Osteoblast (primary cell): ENCODE measurements around the gene ZFAND3. TPM values are rescaled to one million over a fixed set of nuclear protein-coding genes. Genes with fewer than 3 reads are reported as not detected.

Experiments
- DNase-seq: peaks from one replicate; pipeline ENCODE4 v3.0.0; 2011; ENCODE audit warnings: low spot score, mixed read lengths; ENCODE audit not compliant: insufficient read length; ENCODE audit errors: missing footprints
- H2AFZ ChIP-seq: 2 replicates; pipeline ENCODE4 v1.6.0; 2011; ENCODE audit warnings: mild to moderate bottlenecking, low read length
- H3K27ac ChIP-seq: 2 replicates; pipeline ENCODE4 v1.5.1; 2011; ENCODE audit warnings: mild to moderate bottlenecking, low read depth, low read length, moderate library complexity
- H3K27me3 ChIP-seq: 2 replicates; pipeline ENCODE4 v1.6.0; 2012; ENCODE audit warnings: mild to moderate bottlenecking, control low read depth, inconsistent platforms, low read length, moderate library complexity; ENCODE audit not compliant: insufficient read depth
- H3K36me3 ChIP-seq: 2 replicates; pipeline ENCODE4 v1.5.1; 2011; ENCODE audit warnings: mild to moderate bottlenecking, low read length, control low read depth, moderate library complexity; ENCODE audit not compliant: insufficient read depth
- H3K4me1 ChIP-seq: 2 replicates; pipeline ENCODE4 v1.5.1; 2011; ENCODE audit warnings: mild to moderate bottlenecking, low read length, control low read depth, moderate library complexity; ENCODE audit not compliant: insufficient read depth
- H3K4me2 ChIP-seq: 2 replicates; pipeline ENCODE4 v1.6.0; 2011; ENCODE audit warnings: mild to moderate bottlenecking, low read length; ENCODE audit not compliant: insufficient read depth
- H3K4me3 ChIP-seq: fragments of 200-600 bp; sonication (generic); 3 replicates; pipeline ENCODE4 v1.5.1; 2012; ENCODE audit warnings: mild to moderate bottlenecking, low read length, inconsistent platforms; ENCODE audit not compliant: insufficient read depth
- H3K79me2 ChIP-seq: 2 replicates; pipeline ENCODE4 v1.6.0; 2012; ENCODE audit warnings: mild to moderate bottlenecking, low read length, control low read depth, inconsistent platforms; ENCODE audit not compliant: insufficient read depth
- H3K9me3 ChIP-seq: 2 replicates; pipeline ENCODE4 v1.5.1; 2011; ENCODE audit warnings: low read depth, low read length, control low read depth
- H4K20me1 ChIP-seq: 2 replicates; pipeline ENCODE4 v1.6.0; 2012; ENCODE audit warnings: mild to moderate bottlenecking, low read length, control low read depth; ENCODE audit not compliant: insufficient read depth
- total RNA-seq: library from RNA; depleted of rRNA; stranded (reverse); fragments of >200 nt; gene quantifications from 2 replicates; pipeline ENCODE4 v1.2.3, GENCODE V29; 2012
- TF ChIP-seq, protein P1 (sequence below): IDR thresholded peaks from 2 replicates; pipeline ENCODE4 v1.5.1; 2011; ENCODE audit warnings: mild to moderate bottlenecking, low read depth, low read length, moderate library complexity; ENCODE audit errors: extremely low read depth

Gene ZFAND3
- total RNA-seq, 1 donor, result 27.1 TPM

DNA sequence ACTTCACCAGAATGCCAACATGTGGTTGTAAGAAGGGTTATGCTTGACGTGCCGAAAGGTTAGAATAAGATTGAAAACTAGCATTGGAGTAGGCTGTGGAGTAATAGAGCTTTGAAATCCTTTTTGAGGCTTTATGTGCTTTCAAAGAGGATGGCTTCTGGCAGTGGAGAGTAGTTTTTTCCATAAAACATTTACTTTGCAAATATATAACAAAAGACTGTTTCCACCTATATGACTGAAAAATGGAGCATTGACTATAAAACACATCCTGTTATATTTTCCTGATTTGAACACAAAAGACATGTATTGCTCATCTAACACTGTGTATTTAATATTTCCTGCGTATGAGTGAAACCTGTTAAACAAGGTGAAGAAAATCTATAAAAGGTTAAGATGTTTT lies 38.8 kb downstream of the ZFAND3 start:
- DNase-seq, result no peak
- no peak overlapping the region for H3K27ac ChIP-seq
- H3K79me2 ChIP-seq, result peaks cover 90% of the 10 kb centered on the region
- no peaks in the 10 kb centered on the region for H3K36me3 ChIP-seq
- H3K4me3 ChIP-seq, result no peak overlapping the region
- H3K9me3 ChIP-seq, result no peaks in the 10 kb centered on the region
- H3K4me2 ChIP-seq, result no peak overlapping the region
- H4K20me1 ChIP-seq, result peaks cover 78% of the 10 kb centered on the region
- H2AFZ ChIP-seq, result no peak overlapping the region
- no peaks in the 10 kb centered on the region for H3K27me3 ChIP-seq
- peaks cover 16% of the 10 kb centered on the region for H3K4me1 ChIP-seq
- TF ChIP-seq, protein P1, sequence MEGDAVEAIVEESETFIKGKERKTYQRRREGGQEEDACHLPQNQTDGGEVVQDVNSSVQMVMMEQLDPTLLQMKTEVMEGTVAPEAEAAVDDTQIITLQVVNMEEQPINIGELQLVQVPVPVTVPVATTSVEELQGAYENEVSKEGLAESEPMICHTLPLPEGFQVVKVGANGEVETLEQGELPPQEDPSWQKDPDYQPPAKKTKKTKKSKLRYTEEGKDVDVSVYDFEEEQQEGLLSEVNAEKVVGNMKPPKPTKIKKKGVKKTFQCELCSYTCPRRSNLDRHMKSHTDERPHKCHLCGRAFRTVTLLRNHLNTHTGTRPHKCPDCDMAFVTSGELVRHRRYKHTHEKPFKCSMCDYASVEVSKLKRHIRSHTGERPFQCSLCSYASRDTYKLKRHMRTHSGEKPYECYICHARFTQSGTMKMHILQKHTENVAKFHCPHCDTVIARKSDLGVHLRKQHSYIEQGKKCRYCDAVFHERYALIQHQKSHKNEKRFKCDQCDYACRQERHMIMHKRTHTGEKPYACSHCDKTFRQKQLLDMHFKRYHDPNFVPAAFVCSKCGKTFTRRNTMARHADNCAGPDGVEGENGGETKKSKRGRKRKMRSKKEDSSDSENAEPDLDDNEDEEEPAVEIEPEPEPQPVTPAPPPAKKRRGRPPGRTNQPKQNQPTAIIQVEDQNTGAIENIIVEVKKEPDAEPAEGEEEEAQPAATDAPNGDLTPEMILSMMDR, result no peak

DNA sequence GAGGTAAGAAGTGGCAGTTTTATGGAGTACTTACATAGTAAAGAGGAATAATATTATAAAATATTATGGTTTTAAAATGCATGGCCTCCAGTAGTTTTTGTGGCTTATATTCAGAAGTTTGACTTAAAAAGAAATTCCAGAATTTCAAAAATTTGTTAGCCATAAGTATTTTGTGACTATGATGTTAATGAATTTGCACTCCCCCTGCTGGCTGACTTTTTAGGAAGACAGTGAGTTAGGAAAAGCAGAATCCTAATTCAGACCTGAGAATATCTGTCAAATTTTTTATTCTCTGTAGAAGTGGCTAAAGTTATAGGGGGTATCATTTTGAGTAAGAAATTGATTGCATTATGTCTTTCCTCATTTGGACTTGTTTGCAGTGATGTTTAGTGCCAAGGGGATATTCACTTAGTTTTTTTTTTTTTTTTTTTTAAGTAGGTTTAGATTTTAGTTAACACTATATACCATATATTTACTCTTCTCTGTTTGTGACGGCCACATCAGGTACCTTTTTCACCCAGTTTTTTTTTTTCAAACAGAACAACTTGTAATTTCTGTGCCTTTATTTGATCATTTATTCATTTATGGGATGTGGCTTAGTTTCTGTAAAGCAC lies 40.8 kb downstream of the ZFAND3 start:
- Histone ChIP-seq H3K4me2 (no peak overlapping the region), H3K36me3 (no peaks in the 10 kb centered on the region), H3K4me3 (no peak overlapping the region), H3K4me1 (peaks cover 16% of the 10 kb centered on the region), H3K27me3 (no peaks in the 10 kb centered on the region), H2AFZ (no peak overlapping the region), H4K20me1 (peaks cover 87% of the 10 kb centered on the region), H3K9me3 (no peaks in the 10 kb centered on the region), H3K27ac (no peak overlapping the region), H3K79me2 (peaks cover 92% of the 10 kb centered on the region)
- TF ChIP-seq, protein P1, result peak; percentile 62
- no peak for DNase-seq

DNA sequence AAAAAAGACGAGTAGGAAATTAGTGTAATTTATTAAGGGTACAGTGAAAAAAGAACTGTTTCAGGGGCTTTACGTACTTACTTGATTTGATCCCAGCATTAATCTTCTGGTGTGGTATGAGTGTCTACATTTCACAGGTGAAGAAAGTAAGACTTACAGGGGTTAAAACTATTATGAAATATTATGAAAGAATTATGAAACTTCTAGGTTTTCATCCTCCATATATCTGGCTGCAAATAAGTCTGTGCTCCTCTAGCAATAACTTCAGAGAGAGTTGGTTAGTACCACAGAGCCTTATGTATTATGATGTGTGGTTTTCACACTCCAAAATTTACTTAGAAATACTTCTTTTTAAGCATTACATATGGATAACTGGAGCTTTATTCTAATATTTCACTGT lies 41.9 kb downstream of the ZFAND3 start:
- DNase-seq, result no peak
- H3K27ac ChIP-seq, result no peak overlapping the region
- no peak overlapping the region for H2AFZ ChIP-seq
- no peaks in the 10 kb centered on the region for H3K9me3 ChIP-seq
- H3K79me2 ChIP-seq, result peaks cover 92% of the 10 kb centered on the region
- no peaks in the 10 kb centered on the region for H3K36me3 ChIP-seq
- H3K4me2 ChIP-seq, result no peak overlapping the region
- H4K20me1 ChIP-seq, result peaks cover 85% of the 10 kb centered on the region
- no peak overlapping the region for H3K4me3 ChIP-seq
- H3K4me1 ChIP-seq, result peaks cover 27% of the 10 kb centered on the region
- TF ChIP-seq, protein P1, result no peak
- H3K27me3 ChIP-seq, result no peaks in the 10 kb centered on the region

DNA sequence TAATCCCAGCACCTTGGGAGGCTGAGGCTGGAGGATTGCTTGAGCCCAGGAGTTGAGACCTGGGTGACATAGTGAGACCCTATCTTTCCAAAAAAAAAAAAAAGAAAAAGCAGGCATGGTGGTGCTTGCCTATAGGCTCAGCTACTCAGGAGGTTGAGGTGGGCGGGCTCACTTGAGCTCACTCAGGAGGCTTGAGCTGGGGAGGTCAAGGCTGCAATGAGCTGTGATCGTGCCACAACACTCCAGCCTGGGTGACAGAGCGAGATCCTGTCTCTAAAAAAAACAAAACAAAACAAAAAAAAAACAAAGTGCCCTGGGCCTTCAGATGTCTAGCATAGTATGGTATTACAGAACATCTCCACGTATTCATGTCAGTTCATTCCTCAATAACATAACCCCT lies 42.9 kb downstream of the ZFAND3 start:
- Histone ChIP-seq H3K4me2 (no peak overlapping the region), H3K4me1 (peaks cover 37% of the 10 kb centered on the region), H4K20me1 (peaks cover 88% of the 10 kb centered on the region), H3K27me3 (no peaks in the 10 kb centered on the region), H3K27ac (peak overlapping the region; percentile 39), H3K36me3 (no peaks in the 10 kb centered on the region), H3K4me3 (no peak overlapping the region), H3K79me2 (peaks cover 94% of the 10 kb centered on the region), H2AFZ (no peak overlapping the region), H3K9me3 (no peaks in the 10 kb centered on the region)
- DNase-seq, result no peak
- TF ChIP-seq, protein P1, result no peak
